ENCODE results near the gene IGSF21. TPM values are rescaled to one million over a fixed set of nuclear protein-coding genes. Genes with fewer than 3 reads are reported as not detected.

The IGSF21 gene
- total and polyA plus RNA-seq, 10 of the 15 experiments (the other 5 are each of a cell fraction or from before 2014, with no cell fraction given): 0.03 to 0.49 TPM; not detected in 8

DNA sequence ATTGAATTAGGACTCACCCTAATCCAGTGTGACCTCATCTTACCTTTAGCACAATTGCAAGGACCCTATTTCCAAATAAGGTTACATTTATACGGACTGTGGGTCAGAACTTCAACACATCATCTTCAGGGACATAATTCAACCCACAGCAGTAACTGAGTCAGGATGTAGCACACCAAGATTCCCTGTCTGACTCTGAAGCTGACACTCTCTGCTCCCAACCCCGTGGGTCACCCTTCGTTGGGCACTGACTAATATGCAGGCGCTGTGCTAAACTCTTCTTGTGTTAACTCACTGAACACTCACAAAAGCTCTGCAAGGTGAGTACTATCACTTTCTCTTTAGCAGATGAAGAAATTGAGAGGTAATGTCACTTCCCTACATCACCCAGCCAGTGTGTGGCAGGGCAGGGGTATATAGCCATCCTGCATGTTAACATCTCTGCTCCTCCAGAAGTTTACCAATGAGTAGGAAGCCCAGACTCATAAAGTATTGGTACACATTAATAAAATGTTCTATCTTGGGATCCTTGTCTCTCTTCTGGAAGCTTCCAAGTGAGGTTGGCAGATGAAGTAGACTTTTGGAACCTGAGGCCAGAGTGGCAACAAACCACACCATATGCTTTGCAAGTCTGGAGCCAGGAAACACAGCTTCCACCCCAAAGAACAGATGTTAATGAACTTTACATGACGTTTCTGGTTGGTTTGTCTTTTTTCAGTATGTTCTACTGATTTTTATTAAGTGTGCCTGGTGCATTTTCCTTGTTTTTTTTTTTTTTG, 233.9 kb downstream of the IGSF21 start:
- TF ChIP-seq TCF12 (IDR thresholded peaks at IDR 0.05; ENCODE audit: low read depth, low read length) (no peak), KAT2A (conservative IDR thresholded peaks at IDR 0.05; ENCODE audit: control insufficient read depth, low read depth, low read length) (no peak), SMARCA5 (IDR thresholded peaks at IDR 0.05) (no peak), EGR1 (IDR thresholded peaks at IDR 0.05; ENCODE audit: borderline replicate concordance in 1 of 2, low read depth in 2 of 2, low read length in 2 of 2) (no peak), EZH2 (IDR thresholded peaks at IDR 0.05; ENCODE audit: borderline replicate concordance, control insufficient read depth, low read depth, low read length) (no peak), IKZF2 (IDR thresholded peaks at IDR 0.05) (peak; percentile 11 to 14; a peak in 1 of 4 replicates), RUNX3 (IDR thresholded peaks at IDR 0.05; ENCODE audit: low read length) (no peak), DPF2 (IDR thresholded peaks at IDR 0.05) (no peak), STAT3 (IDR thresholded peaks at IDR 0.05; ENCODE audit: low read depth, low read length) (no peak), CREM (IDR thresholded peaks at IDR 0.05; ENCODE audit: low read depth) (no peak), SIX5 (IDR thresholded peaks at IDR 0.05; ENCODE audit: low read depth, low read length, severe bottlenecking) (no peak), IKZF1 (conservative IDR thresholded peaks at IDR 0.05) (peak; percentile 24; the same call in 1 of the 2 replicates), MEF2A (IDR thresholded peaks at IDR 0.05; ENCODE audit: insufficient read depth, low read depth, low read length) (no peak), NFIC (IDR thresholded peaks at IDR 0.05; ENCODE audit: low read depth, low read length) (no peak), JUND (IDR thresholded peaks at IDR 0.05; ENCODE audit: low read depth, low read length) (no peak), PAX5 (IDR thresholded peaks at IDR 0.05; ENCODE audit: borderline replicate concordance, low read depth, low read length) (peak; percentile 94), ETV6 (conservative IDR thresholded peaks at IDR 0.05 in 1 of 2, IDR thresholded peaks at IDR 0.05 in 1 of 2; ENCODE audit: borderline replicate concordance in 1 of 2, low read depth in 1 of 2) (no peak), SREBF2 (IDR thresholded peaks at IDR 0.05; ENCODE audit: low read length) (no peak), SP1 (IDR thresholded peaks at IDR 0.05; ENCODE audit: low read depth, low read length) (no peak)
- TF ChIP-seq, protein P1, sequence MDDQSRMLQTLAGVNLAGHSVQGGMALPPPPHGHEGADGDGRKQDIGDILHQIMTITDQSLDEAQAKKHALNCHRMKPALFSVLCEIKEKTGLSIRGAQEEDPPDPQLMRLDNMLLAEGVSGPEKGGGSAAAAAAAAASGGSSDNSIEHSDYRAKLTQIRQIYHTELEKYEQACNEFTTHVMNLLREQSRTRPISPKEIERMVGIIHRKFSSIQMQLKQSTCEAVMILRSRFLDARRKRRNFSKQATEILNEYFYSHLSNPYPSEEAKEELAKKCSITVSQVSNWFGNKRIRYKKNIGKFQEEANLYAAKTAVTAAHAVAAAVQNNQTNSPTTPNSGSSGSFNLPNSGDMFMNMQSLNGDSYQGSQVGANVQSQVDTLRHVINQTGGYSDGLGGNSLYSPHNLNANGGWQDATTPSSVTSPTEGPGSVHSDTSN (IDR thresholded peaks at IDR 0.05; ENCODE audit: insufficient replicate concordance, low read depth, low read length): no peak
- TF ChIP-seq, protein P2, sequence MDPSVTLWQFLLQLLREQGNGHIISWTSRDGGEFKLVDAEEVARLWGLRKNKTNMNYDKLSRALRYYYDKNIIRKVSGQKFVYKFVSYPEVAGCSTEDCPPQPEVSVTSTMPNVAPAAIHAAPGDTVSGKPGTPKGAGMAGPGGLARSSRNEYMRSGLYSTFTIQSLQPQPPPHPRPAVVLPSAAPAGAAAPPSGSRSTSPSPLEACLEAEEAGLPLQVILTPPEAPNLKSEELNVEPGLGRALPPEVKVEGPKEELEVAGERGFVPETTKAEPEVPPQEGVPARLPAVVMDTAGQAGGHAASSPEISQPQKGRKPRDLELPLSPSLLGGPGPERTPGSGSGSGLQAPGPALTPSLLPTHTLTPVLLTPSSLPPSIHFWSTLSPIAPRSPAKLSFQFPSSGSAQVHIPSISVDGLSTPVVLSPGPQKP (IDR thresholded peaks at IDR 0.05; ENCODE audit: low read depth, low read length): no peak
- Histone ChIP-seq H3K79me2 (ENCODE audit: control insufficient read depth, insufficient read depth, low read length) (no peaks in the 10 kb centered on the region), H3K9me3 (replicated peaks; ENCODE audit: control insufficient read depth, insufficient read depth, low read length) (no peaks in the 10 kb centered on the region; the same call in 1 of the 3 replicates), H4K20me1 (ENCODE audit: control insufficient read depth, insufficient read depth) (no peaks in the 10 kb centered on the region), H3K4me2 (ENCODE audit: control insufficient read depth, insufficient read depth) (0 out of 2 replicates have a peak overlapping the region, but pooled peaks have one; percentile 14), H3K4me1 (ENCODE audit: control insufficient read depth, insufficient read depth, low read length) (peaks cover 27% of the 10 kb centered on the region), H3K4me3 (no peak overlapping the region), H3K9ac (ENCODE audit: control insufficient read depth, insufficient read depth, low read length) (no peak overlapping the region), H3K27ac (ENCODE audit: control insufficient read depth, insufficient read depth) (peak overlapping the region; percentile 52), H3K36me3 (ENCODE audit: control insufficient read depth in 2 of 2, insufficient read depth in 2 of 2, low read length in 1 of 2) (no peaks in the 10 kb centered on the region), H2AFZ (ENCODE audit: control insufficient read depth, low read depth, low read length) (no peak overlapping the region), H3K27me3 (replicated peaks in 1 of 2; ENCODE audit: control insufficient read depth in 2 of 2, insufficient read depth in 2 of 2, low read length in 1 of 2) (no peaks in the 10 kb centered on the region)
- intact Hi-C loops (cut with micrococcal nuclease; ENCODE audit: unreplicated experiment): no loop called here
- in situ Hi-C loops (cut with MboI): no loop called here
- ATAC-seq (peak; percentile 83), FAIRE-seq (peak; percentile 13), DNase-seq (ENCODE audit: low read depth, low spot score) (peak; percentile 53)
- RAD21 ChIA-PET (ENCODE audit: unreplicated experiment): no interaction called here
- 2% methylated on average over 5 of the region's 5 CpGs for WGBS (ENCODE audit: insufficient coverage, insufficient replicate concordance, low lambda C conversion rate, missing lambda C conversion rate)
- POLR2A ChIA-PET: no interaction called here
- no TSS peak for BruUV-seq (replicated peaks)
- SMC1A ChIA-PET (ENCODE audit: uncharacterized antibody, unreplicated experiment): no interaction called here
- CTCF ChIA-PET: no interaction called here

Measured in GM12878 (cell line).